Measurements from ENCODE around the gene CNTNAP5. TPM values are rescaled to one million over a fixed set of nuclear protein-coding genes. Genes with fewer than 3 reads are reported as not detected.

CNTNAP5 gene
- total RNA-seq, 1 donor from 2014 or later: not detected

GRCh38 chr2:124585277-124585676 lies 560.2 kb downstream of the CNTNAP5 start:
- Histone ChIP-seq H3K4me3 (no peak overlapping the region), H3K9me3 (no peaks in the 10 kb centered on the region), H3K4me1 (no peaks in the 10 kb centered on the region), H3K27me3 (ENCODE audit: low read depth) (no peaks in the 10 kb centered on the region), H3K36me3 (no peaks in the 10 kb centered on the region), H3K27ac (no peak overlapping the region)
- no peak for ATAC-seq
- DNase-seq: no peak
- intact Hi-C loops (cut with DNase I): no loop called here
- TF ChIP-seq CTCF (IDR thresholded peaks at IDR 0.05): no peak

- Histone ChIP-seq H3K27me3 (ENCODE audit: low read depth) (no peaks in the 10 kb centered on the region), H3K4me1 (no peaks in the 10 kb centered on the region), H3K27ac (no peak overlapping the region), H3K9me3 (no peaks in the 10 kb centered on the region), H3K4me3 (no peak overlapping the region), H3K36me3 (no peaks in the 10 kb centered on the region)
- no peak for ATAC-seq
- DNase-seq: no peak
- TF ChIP-seq CTCF (IDR thresholded peaks at IDR 0.05): no peak
- intact Hi-C loops (cut with DNase I): no loop called here
Measured at GRCh38 chr2:124586210-124586609, 561.1 kb downstream of the CNTNAP5 start.

GRCh38 chr2:124586835-124587234 lies 561.7 kb downstream of the CNTNAP5 start:
- Histone ChIP-seq H3K27me3 (ENCODE audit: low read depth) (no peaks in the 10 kb centered on the region), H3K4me1 (no peaks in the 10 kb centered on the region), H3K4me3 (no peak overlapping the region), H3K9me3 (no peaks in the 10 kb centered on the region), H3K36me3 (no peaks in the 10 kb centered on the region), H3K27ac (no peak overlapping the region)
- intact Hi-C loops (cut with DNase I): no loop called here
- no peak for TF ChIP-seq CTCF (IDR thresholded peaks at IDR 0.05)
- DNase-seq (no peak), ATAC-seq (no peak)

- intact Hi-C loops (cut with DNase I): no loop called here
- ATAC-seq (no peak), DNase-seq (no peak)
- no peak for TF ChIP-seq CTCF (IDR thresholded peaks at IDR 0.05)
- H3K36me3 ChIP-seq: no peaks in the 10 kb centered on the region
- H3K27ac ChIP-seq: no peak overlapping the region
- H3K4me1 ChIP-seq: no peaks in the 10 kb centered on the region
- no peak overlapping the region for H3K4me3 ChIP-seq
- H3K9me3 ChIP-seq: no peaks in the 10 kb centered on the region
- H3K27me3 ChIP-seq (ENCODE audit: low read depth): no peaks in the 10 kb centered on the region
Measured at GRCh38 chr2:124589971-124590370, 564.9 kb downstream of the CNTNAP5 start.

GRCh38 chr2:124602759-124603158 lies 577.7 kb downstream of the CNTNAP5 start:
- Histone ChIP-seq H3K27ac (no peak overlapping the region), H3K4me1 (no peaks in the 10 kb centered on the region), H3K9me3 (no peaks in the 10 kb centered on the region), H3K27me3 (ENCODE audit: low read depth) (no peaks in the 10 kb centered on the region), H3K36me3 (no peaks in the 10 kb centered on the region), H3K4me3 (no peak overlapping the region)
- DNase-seq (no peak), ATAC-seq (no peak)
- intact Hi-C loops (cut with DNase I): no loop called here
- TF ChIP-seq CTCF (IDR thresholded peaks at IDR 0.05): no peak

- H3K27ac ChIP-seq: no peak overlapping the region
- no peak overlapping the region for H3K4me3 ChIP-seq
- ATAC-seq (no peak), DNase-seq (no peak)
- intact Hi-C loops (cut with DNase I): no loop called here
- no peaks in the 10 kb centered on the region for H3K36me3 ChIP-seq
- H3K4me1 ChIP-seq: no peaks in the 10 kb centered on the region
- TF ChIP-seq CTCF (IDR thresholded peaks at IDR 0.05): no peak
- no peaks in the 10 kb centered on the region for H3K9me3 ChIP-seq
- no peaks in the 10 kb centered on the region for H3K27me3 ChIP-seq (ENCODE audit: low read depth)
Measured at GRCh38 chr2:124604940-124605339, 579.9 kb downstream of the CNTNAP5 start.
